ES-I3 (cell line): ENCODE measurements around the gene NSL1.
"Not testable (repeated sequence)": the region's sequence is repeated elsewhere in the genome, so short reads cannot be mapped to it uniquely, and the experiment has no call there.

ENCODE experiments used
- H3K36me3 ChIP-seq: 2 replicates; pipeline ENCODE4 v1.6.1; 2013; ENCODE audit warnings: mild to moderate bottlenecking, low read length, control low read depth, moderate library complexity; ENCODE audit not compliant: insufficient read depth
- H3K4me1 ChIP-seq: 2 replicates; pipeline ENCODE4 v1.6.1; 2013; ENCODE audit warnings: mild to moderate bottlenecking, control low read depth, low read length; ENCODE audit not compliant: insufficient read depth
- H3K9ac ChIP-seq: 2 replicates; pipeline ENCODE4 v1.6.1; 2013; ENCODE audit warnings: low read depth, mild to moderate bottlenecking, low read length, moderate library complexity
- H3K9me3 ChIP-seq: 2 replicates; pipeline ENCODE4 v1.6.1; 2013; ENCODE audit warnings: mild to moderate bottlenecking, low read length, moderate library complexity; ENCODE audit not compliant: control insufficient read depth, insufficient read depth

Gene NSL1

DNA sequence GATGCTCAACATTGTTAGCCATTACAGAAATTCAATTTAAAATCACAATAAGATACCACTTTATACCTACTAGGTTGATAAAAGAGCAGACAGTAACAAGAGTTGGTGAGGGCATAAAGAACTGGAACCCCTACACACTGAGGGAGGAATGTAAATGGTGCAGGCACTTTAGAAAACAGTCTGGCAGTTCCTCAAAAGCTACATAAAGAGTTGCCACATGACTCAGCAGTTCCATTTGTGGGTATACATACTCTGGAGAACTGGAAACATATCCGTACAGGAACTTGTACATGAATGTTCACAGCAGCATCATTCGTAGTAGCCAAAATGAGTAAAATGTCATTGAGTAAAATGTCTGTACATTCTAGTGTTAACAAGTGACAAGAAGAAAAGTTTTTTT is 17.0 kb downstream of the NSL1 start:
- Histone ChIP-seq H3K36me3 (0 out of 2 replicates have a peak, but pooled peaks cover 9% of the 10 kb centered on the region), H3K9me3 (no peaks in the 10 kb centered on the region; the same call in 1 of the 2 replicates), H3K4me1 (no peaks in the 10 kb centered on the region), H3K9ac (no peak overlapping the region)

GRCh38 chr1:212773011-212773410 is 18.6 kb downstream of the NSL1 start:
- H3K9ac ChIP-seq = no peak overlapping the region
- H3K4me1 ChIP-seq = no peaks in the 10 kb centered on the region
- H3K36me3 ChIP-seq = 0 out of 2 replicates have a peak, but pooled peaks cover 8% of the 10 kb centered on the region
- peaks cover 10% of the 10 kb centered on the region for H3K9me3 ChIP-seq

GRCh38 chr1:212771341-212771740 is 20.2 kb downstream of the NSL1 start:
- H3K36me3 ChIP-seq = 0 out of 2 replicates have a peak, but pooled peaks cover 6% of the 10 kb centered on the region
- H3K4me1 ChIP-seq = no peaks in the 10 kb centered on the region
- H3K9me3 ChIP-seq = peaks cover 10% of the 10 kb centered on the region

GRCh38 chr1:212769459-212770167 is 22.0 kb downstream of the NSL1 start:
- Histone ChIP-seq H3K36me3 (peaks cover 3% of the 10 kb centered on the region; the same call in 1 of the 2 replicates), H3K4me1 (no peaks in the 10 kb centered on the region), H3K9me3 (peaks cover 10% of the 10 kb centered on the region), H3K9ac (no peak overlapping the region)

More at GRCh38 chr1:212771341-212771740, 20.2 kb downstream of the NSL1 start:
- no peak overlapping the region for H3K9ac ChIP-seq

DNA sequence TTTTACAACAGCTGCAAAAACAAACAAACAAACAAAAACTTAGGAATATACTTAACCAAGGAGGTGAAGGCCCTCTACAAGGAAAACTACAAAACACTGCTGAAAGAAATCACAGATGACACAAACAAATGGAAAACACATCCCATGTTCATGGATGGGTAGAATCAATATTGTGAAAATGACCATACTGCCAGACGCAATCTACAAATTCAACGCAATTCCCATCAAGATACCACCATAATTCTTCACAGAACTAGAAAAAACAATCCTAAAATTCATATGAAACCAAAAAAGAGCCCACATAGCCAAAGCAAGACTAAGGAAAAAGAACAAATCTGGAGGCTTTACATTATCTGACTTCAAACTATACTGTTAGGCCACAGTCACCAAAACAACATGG is 24.8 kb downstream of the NSL1 start:
- H3K36me3 ChIP-seq, H3K9me3 ChIP-seq, H3K4me1 ChIP-seq, H3K9ac ChIP-seq: not testable (repeated sequence)

GRCh38 chr1:212764718-212765281 is 26.8 kb downstream of the NSL1 start:
- H3K4me1 ChIP-seq, H3K9me3 ChIP-seq, H3K36me3 ChIP-seq, H3K9ac ChIP-seq: not testable (repeated sequence)

GRCh38 chr1:212762839-212763238 is 28.7 kb downstream of the NSL1 start:
- Histone ChIP-seq H3K4me1 (no peaks in the 10 kb centered on the region; the same call in 1 of the 2 replicates), H3K9ac (no peak overlapping the region), H3K36me3 (no peaks in the 10 kb centered on the region; the same call in 1 of the 2 replicates), H3K9me3 (no peaks in the 10 kb centered on the region)

DNA sequence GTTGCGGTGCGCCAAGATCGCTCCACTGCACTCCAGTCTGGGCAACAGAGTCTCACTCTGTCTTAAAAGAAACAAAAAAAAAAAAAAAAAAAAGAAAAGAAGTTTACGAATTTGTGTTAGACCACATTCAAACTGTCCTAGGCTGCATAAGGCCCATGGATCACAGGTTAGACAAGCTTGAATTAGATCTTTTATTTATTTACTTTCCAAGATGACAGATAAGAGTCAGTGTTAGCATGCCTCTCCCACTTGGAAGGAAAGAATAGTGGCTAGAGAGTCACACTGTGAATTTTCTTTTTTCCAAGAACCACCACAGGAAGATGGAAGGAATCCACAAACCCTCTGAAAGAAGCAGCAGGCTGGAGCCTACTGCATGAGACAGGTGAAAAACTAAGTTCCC is 29.3 kb downstream of the NSL1 start:
- Histone ChIP-seq H3K9me3 (no peaks in the 10 kb centered on the region), H3K9ac (no peak overlapping the region), H3K36me3 (no peaks in the 10 kb centered on the region; the same call in 1 of the 2 replicates), H3K4me1 (no peaks in the 10 kb centered on the region; the same call in 1 of the 2 replicates)

DNA sequence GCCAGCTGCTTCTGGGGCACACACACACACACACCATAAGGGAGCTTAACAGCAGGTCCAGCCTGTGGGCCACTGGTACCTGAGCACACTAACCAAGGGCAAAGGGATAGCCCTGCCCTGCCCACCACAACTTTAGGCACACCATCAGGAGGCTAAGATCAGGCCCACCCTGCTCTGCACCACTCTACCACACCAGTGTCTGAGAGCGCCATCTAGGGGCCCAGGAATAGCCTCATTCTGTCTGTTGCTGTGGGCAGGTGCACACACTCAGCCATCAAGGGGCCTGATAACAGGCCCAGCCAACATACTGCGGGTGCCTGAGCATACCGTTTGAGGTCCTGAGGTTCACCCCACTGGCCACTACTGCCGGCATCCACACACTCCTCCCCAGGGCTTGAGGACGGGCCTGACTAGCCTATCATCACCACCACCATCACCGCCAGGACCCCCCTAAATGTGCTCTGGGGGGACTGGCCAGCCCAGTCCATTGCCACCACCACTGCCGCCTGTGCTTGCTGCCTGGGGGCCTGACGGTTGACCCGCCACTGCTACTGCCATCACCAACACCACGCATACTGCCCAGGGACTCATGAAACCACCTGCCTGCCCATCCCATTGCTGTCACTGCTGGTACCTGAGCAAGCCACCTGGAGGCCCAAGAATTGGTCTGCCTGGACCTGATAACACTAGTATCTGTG is 31.3 kb downstream of the NSL1 start:
- no peak overlapping the region for H3K9ac ChIP-seq
- H3K9me3 ChIP-seq = no peaks in the 10 kb centered on the region
- no peaks in the 10 kb centered on the region for H3K36me3 ChIP-seq
- no peaks in the 10 kb centered on the region; the same call in 1 of the 2 replicates for H3K4me1 ChIP-seq

GRCh38 chr1:212759683-212760082 is 31.9 kb downstream of the NSL1 start:
- H3K9me3 ChIP-seq = no peaks in the 10 kb centered on the region
- peaks cover 3% of the 10 kb centered on the region; the same call in 1 of the 2 replicates for H3K4me1 ChIP-seq
- no peak overlapping the region for H3K9ac ChIP-seq
- no peaks in the 10 kb centered on the region for H3K36me3 ChIP-seq

DNA sequence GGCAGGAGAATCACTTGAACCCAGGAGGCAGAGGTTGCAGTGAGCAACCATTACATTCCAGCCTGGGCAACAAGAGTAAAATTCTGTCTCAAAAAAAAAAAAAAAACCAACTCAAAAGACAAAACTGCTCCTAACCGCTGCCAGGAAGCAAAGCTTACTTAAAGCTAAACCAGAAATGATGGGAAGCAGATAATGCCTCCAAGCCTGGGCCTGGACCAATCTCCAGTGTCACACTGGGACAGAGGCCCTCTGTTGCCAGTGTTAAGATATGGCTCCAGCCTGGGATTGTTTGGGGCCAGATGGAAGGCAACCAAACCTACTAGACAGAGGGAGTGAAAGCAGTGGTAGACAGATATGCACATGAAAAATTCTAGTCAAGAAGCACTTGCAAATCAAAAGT is 36.9 kb downstream of the NSL1 start:
- Histone ChIP-seq H3K9ac (no peak overlapping the region), H3K4me1 (peaks cover 23% of the 10 kb centered on the region), H3K9me3 (no peaks in the 10 kb centered on the region), H3K36me3 (no peaks in the 10 kb centered on the region)

DNA sequence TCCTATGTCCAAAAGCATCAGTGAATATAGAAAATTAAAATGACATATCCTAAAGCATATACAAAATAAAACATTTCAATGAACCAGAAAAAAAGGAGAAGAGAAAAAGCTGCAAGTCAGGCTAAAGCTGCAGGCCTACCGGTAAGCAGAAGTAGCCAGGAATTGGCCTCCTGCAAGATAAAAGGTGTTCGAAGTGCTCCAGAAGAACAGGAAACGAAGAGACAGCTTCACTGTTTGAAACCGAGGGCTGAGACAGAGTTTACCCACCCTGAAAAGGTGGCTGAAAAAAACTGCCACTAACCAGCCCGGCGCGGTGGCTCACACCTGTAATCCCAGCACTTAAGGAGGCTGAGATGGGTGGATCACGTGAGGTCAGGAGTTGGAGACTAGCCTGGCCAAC is 37.4 kb downstream of the NSL1 start:
- H3K36me3 ChIP-seq = no peaks in the 10 kb centered on the region
- peaks cover 23% of the 10 kb centered on the region for H3K4me1 ChIP-seq
- H3K9ac ChIP-seq = no peak overlapping the region
- no peaks in the 10 kb centered on the region for H3K9me3 ChIP-seq

GRCh38 chr1:212753749-212754148 is 37.8 kb downstream of the NSL1 start:
- no peaks in the 10 kb centered on the region for H3K36me3 ChIP-seq
- H3K4me1 ChIP-seq = peaks cover 23% of the 10 kb centered on the region
- H3K9ac ChIP-seq = no peak overlapping the region
- H3K9me3 ChIP-seq = no peaks in the 10 kb centered on the region

DNA sequence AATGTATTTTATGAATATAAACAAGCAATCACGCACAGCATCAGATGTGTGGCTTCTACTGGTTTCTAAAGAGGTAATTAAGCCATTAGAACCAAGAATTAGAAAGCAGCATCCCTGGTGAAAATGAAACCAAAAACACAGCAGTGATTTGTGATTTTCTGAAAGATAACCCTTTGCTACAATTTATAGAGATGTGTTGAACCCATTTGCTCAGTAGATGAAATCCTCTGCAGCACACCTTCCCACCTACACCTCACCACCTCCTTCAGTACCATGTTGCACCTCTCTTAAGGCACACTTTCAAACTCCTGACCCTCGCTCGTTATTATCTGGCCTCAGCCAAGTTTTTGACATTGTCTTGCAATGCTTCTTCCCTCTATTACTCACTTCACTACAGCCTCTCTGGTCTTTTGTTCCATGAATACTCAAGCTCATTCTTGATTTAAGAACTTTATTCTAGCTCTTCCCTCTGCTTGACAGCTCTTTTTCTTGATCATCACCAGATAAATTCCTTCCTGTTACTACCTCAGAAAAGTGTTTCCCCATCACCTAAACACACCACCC is 38.6 kb downstream of the NSL1 start:
- H3K9ac ChIP-seq = no peak overlapping the region
- peaks cover 23% of the 10 kb centered on the region for H3K4me1 ChIP-seq
- H3K36me3 ChIP-seq = no peaks in the 10 kb centered on the region
- H3K9me3 ChIP-seq = no peaks in the 10 kb centered on the region
